Esophagus squamous epithelium (tissue), 5 donors: ENCODE measurements around the gene REL. TPM values are rescaled to one million over a fixed set of nuclear protein-coding genes. Genes with fewer than 3 reads are reported as not detected.
A peak's percentile ranks its signal among the peaks of the same experiment; 100 is the strongest.

Experiments
- DNase-seq: peaks from one replicate; lab custom pipeline; 2025; lab: John Stamatoyannopoulos, UW
- H3K27ac ChIP-seq, 4 donors: fragments of 200-600 bp; sonication (generic); one replicate each; pipeline ENCODE4 v1.5.1; 2016 to 2019; ENCODE audit warnings: mild to moderate bottlenecking in 1 of 4
- H3K27me3 ChIP-seq, 4 donors: fragments of 200-600 bp; sonication (generic); 1 replicate in 3 of 4; 2 replicates in 1 of 4; pipeline versions ENCODE4 v1.5.1 to v1.6.0; 2017 to 2021; ENCODE audit warnings: antibody characterized with exemption in 1 of 4
- H3K36me3 ChIP-seq, 3 donors: fragments of 200-600 bp; sonication (generic); one replicate each; pipeline ENCODE4 v1.5.1; 2016 to 2019
- H3K4me1 ChIP-seq, 3 donors: fragments of 200-600 bp; sonication (generic); one replicate each; pipeline ENCODE4 v1.5.1; 2017 to 2019
- H3K4me3 ChIP-seq, 4 donors: fragments of 200-600 bp; sonication (generic); 1 replicate in 3 of 4; 2 replicates in 1 of 4; pipeline ENCODE4 v1.5.1; 2016 to 2019; ENCODE audit warnings: mild to moderate bottlenecking in 2 of 4, moderate library complexity in 1 of 4
- H3K9me3 ChIP-seq, 3 donors: fragments of 200-600 bp; sonication (generic); one replicate each; pipeline ENCODE4 v1.5.1; 2016 to 2019
- CTCF ChIP-seq, 6 experiments: fragments of 450-650 bp in 4 of 6; fragments of 200-600 bp in 2 of 6; sonication (generic) in 2 of 6; IDR thresholded peaks; one replicate each; pipeline ENCODE4 v1.5.1; 2016 to 2019; ENCODE audit warnings: antibody characterized with exemption in 6 of 6, mild to moderate bottlenecking in 4 of 6, moderate library complexity in 4 of 6
- POLR2A ChIP-seq, 4 donors: fragments of 450-650 bp; IDR thresholded peaks; one replicate each; pipeline ENCODE4 v1.6.1; 2017; ENCODE audit warnings: antibody characterized with exemption in 4 of 4, mild to moderate bottlenecking in 4 of 4, moderate library complexity in 3 of 4
- WGBS, 2 donors: methylation state at CpG; one replicate each; pipeline ENCODE4 v1.1.5; 2018; 5-methylcytosine and 5-hydroxymethylcytosine counted together
- intact Hi-C: fragments of 100-400 bp; cut with DNase I; formaldehyde crosslinking; loops from one replicate; pipeline ENCODE4 v1.15.0; 2022
- total RNA-seq, 4 donors: library from RNA; depleted of rRNA; stranded (reverse); fragments of >200 nt; gene quantifications; one replicate each; pipeline ENCODE4 v1.1.0, GENCODE V29; 2016
- donor health status: DM: yes; HTN: yes; CAD: no.

Gene REL
- total RNA-seq, 4 donors from 2014 or later: 16.3 to 20.9 (median 16.8) TPM

GRCh38 chr2:60867007-60867406 lies 14.4 kb upstream of the REL start:
- peak overlapping the region in 1 of 4 donors; percentile 32 for H3K27ac ChIP-seq

GRCh38 chr2:60867848-60868247 lies 13.5 kb upstream of the REL start:
- Histone ChIP-seq H3K27me3 (no peaks in the 10 kb centered on the region), H3K9me3 (no peaks in the 10 kb centered on the region), H3K27ac (peak overlapping the region in 3 of 4 donors; percentile 4 to 42 (median 25)), H3K4me1 (peaks cover 0 to 12% (median 3%) of the 10 kb centered on the region in 3 donors), H3K4me3 (no peak overlapping the region), H3K36me3 (no peaks in the 10 kb centered on the region)
- TF ChIP-seq POLR2A (IDR thresholded peaks at IDR 0.05) (no peak), CTCF (IDR thresholded peaks at IDR 0.05) (no peak)
- 47 to 58% methylated on average over 5 of the region's 5 CpGs for WGBS, 2 donors
- intact Hi-C loops: no loop called here
- DNase-seq: no peak

More at GRCh38 chr2:60867007-60867406, 14.4 kb upstream of the REL start:
- TF ChIP-seq CTCF (IDR thresholded peaks at IDR 0.05) (no peak), POLR2A (IDR thresholded peaks at IDR 0.05) (no peak)
- Histone ChIP-seq H3K9me3 (no peaks in the 10 kb centered on the region), H3K4me1 (peaks cover 0 to 12% (median 3%) of the 10 kb centered on the region in 3 donors), H3K27me3 (no peaks in the 10 kb centered on the region), H3K4me3 (no peak overlapping the region), H3K36me3 (no peaks in the 10 kb centered on the region)
- intact Hi-C loops: no loop called here
- no peak for DNase-seq
- 90 to 93% methylated on average over 3 of the region's 3 CpGs for WGBS, 2 donors

GRCh38 chr2:60868589-60869273 lies 12.6 kb upstream of the REL start:
- no peak for DNase-seq
- no peaks in the 10 kb centered on the region for H3K27me3 ChIP-seq
- H3K4me1 ChIP-seq: peaks cover 0 to 12% (median 3%) of the 10 kb centered on the region in 3 donors
- H3K4me3 ChIP-seq: no peak overlapping the region
- peak overlapping the region in 1 of 4 donors; percentile 4 for H3K27ac ChIP-seq
- 74 to 75% methylated on average over 6 of the region's 6 CpGs for WGBS, 2 donors
- no peaks in the 10 kb centered on the region for H3K36me3 ChIP-seq
- intact Hi-C loops: no loop called here
- H3K9me3 ChIP-seq: no peaks in the 10 kb centered on the region
- TF ChIP-seq POLR2A (IDR thresholded peaks at IDR 0.05) (no peak), CTCF (IDR thresholded peaks at IDR 0.05) (no peak)

GRCh38 chr2:60872510-60872928 lies 8.9 kb upstream of the REL start:
- Histone ChIP-seq H3K4me3 (no peak overlapping the region), H3K36me3 (no peaks in the 10 kb centered on the region), H3K4me1 (peaks cover 0 to 10% (median 1%) of the 10 kb centered on the region in 3 donors), H3K27ac (no peak overlapping the region), H3K9me3 (no peaks in the 10 kb centered on the region), H3K27me3 (no peaks in the 10 kb centered on the region)
- WGBS, 2 donors: 57 to 67% methylated on average over 3 of the region's 3 CpGs
- TF ChIP-seq CTCF (IDR thresholded peaks at IDR 0.05) (no peak), POLR2A (IDR thresholded peaks at IDR 0.05) (no peak)
- intact Hi-C loops: no loop called here
- DNase-seq: no peak

GRCh38 chr2:60873381-60873780 lies 8.0 kb upstream of the REL start:
- no peak for DNase-seq
- Histone ChIP-seq H3K9me3 (no peaks in the 10 kb centered on the region), H3K27ac (no peak overlapping the region), H3K36me3 (no peaks in the 10 kb centered on the region), H3K4me3 (no peak overlapping the region), H3K27me3 (no peaks in the 10 kb centered on the region), H3K4me1 (peaks cover 0 to 1% (median 0%) of the 10 kb centered on the region in 3 donors)
- intact Hi-C loops: no loop called here
- 73 to 77% methylated on average over 3 of the region's 3 CpGs for WGBS, 2 donors
- TF ChIP-seq POLR2A (IDR thresholded peaks at IDR 0.05): no peak
- no peak for TF ChIP-seq CTCF (IDR thresholded peaks at IDR 0.05)
